Activated B cell treated with CpG ODN at 0.5 μM for 24 hours (primary cell): Measurements from ENCODE around the gene AP4B1. TPM values are rescaled to one million over a fixed set of nuclear protein-coding genes. Genes with fewer than 3 reads are reported as not detected.

ENCODE experiments used
- ATAC-seq: fragments of 200-7000 bp; cut with Tn5 transposase; one replicate; pipeline ENCODE4 v1.10.0; 2021; ENCODE audit warnings: low read depth, mild to moderate bottlenecking, moderate library complexity
- CTCF ChIA-PET: fragments of 350-600 bp; sonication (Branson Sonifier 250); formaldehyde crosslinking; loops from one replicate; lab custom pipeline; 2021; ENCODE audit warnings: antibody characterized with exemption; lab: Charles Lee
- POLR2A ChIA-PET: fragments of 350-600 bp; sonication (Branson Sonifier 250); formaldehyde crosslinking; loops from one replicate; lab custom pipeline; 2021; ENCODE audit warnings: antibody characterized with exemption; lab: Charles Lee
- DNase-seq: peaks from one replicate; pipeline ENCODE4 v3.0.0; 2022
- H3K27ac Mint-ChIP-seq: one replicate; pipeline ENCODE4 v1.8.0; 2020; ENCODE audit warnings: mixed read lengths
- H3K27me3 Mint-ChIP-seq: one replicate; pipeline ENCODE4 v1.8.0; 2021; ENCODE audit warnings: mixed read lengths
- H3K36me3 Mint-ChIP-seq: one replicate; pipeline ENCODE4 v1.8.0; 2021; ENCODE audit warnings: low read depth, mixed read lengths
- H3K4me1 Mint-ChIP-seq: one replicate; pipeline ENCODE4 v1.8.0; 2021; ENCODE audit warnings: mixed read lengths
- H3K4me3 Mint-ChIP-seq: one replicate; pipeline ENCODE4 v1.8.0; 2020; ENCODE audit warnings: mild to moderate bottlenecking, mixed read lengths
- H3K9me3 Mint-ChIP-seq: one replicate; pipeline ENCODE4 v1.8.0; 2020; ENCODE audit warnings: mixed read lengths
- CTCF ChIP-seq: fragments of 200-600 bp; IDR thresholded peaks from one replicate; pipeline ENCODE4 v1.8.0; 2022; ENCODE audit warnings: antibody characterized with exemption, mild to moderate bottlenecking
- intact Hi-C: fragments of 100-400 bp; cut with micrococcal nuclease; formaldehyde crosslinking; loops from one replicate; pipeline ENCODE4 v1.15.1; 2024
- total RNA-seq: library from RNA; stranded (reverse); gene quantifications from 2 replicates; pipeline ENCODE4 v1.2.3, GENCODE V29; 2022

The AP4B1 gene
- total RNA-seq, 1 donor from 2014 or later, result 69.9 TPM

- Mint-ChIP-seq H3K4me1 (no peaks in the 10 kb centered on the region), H3K27ac (no peak overlapping the region), H3K27me3 (no peaks in the 10 kb centered on the region), H3K36me3 (peaks cover 31% of the 10 kb centered on the region), H3K4me3 (no peak overlapping the region), H3K9me3 (no peaks in the 10 kb centered on the region)
- ChIA-PET POLR2A (interaction anchor here (0.7 kb wide), 1 partner anchor 1167 kb away, joined by 7 read pairs; no protein-coding TSS in a partner anchor), CTCF (no interaction called here)
- no peak for TF ChIP-seq CTCF
- DNase-seq (no peak), ATAC-seq (no peak)
- intact Hi-C loops, result no loop called here
Measured at GRCh38 chr1:113891631-113892220, 12.9 kb downstream of the AP4B1 start.

GRCh38 chr1:113890816-113891215 lies 13.8 kb downstream of the AP4B1 start:
- ChIA-PET CTCF (no interaction called here), POLR2A (no interaction called here)
- intact Hi-C loops, result no loop called here
- H3K9me3 Mint-ChIP-seq, result no peaks in the 10 kb centered on the region
- H3K4me1 Mint-ChIP-seq, result no peaks in the 10 kb centered on the region
- no peak for TF ChIP-seq CTCF
- DNase-seq (no peak), ATAC-seq (no peak)
- H3K36me3 Mint-ChIP-seq, result peaks cover 22% of the 10 kb centered on the region
- no peak overlapping the region for H3K4me3 Mint-ChIP-seq
- H3K27me3 Mint-ChIP-seq, result no peaks in the 10 kb centered on the region
- H3K27ac Mint-ChIP-seq, result no peak overlapping the region

- intact Hi-C loops, result no loop called here
- DNase-seq (no peak), ATAC-seq (no peak)
- Mint-ChIP-seq H3K9me3 (no peaks in the 10 kb centered on the region), H3K4me1 (peaks cover 5% of the 10 kb centered on the region), H3K27ac (no peak within 1 kb of the TSS), H3K36me3 (peaks cover 1% of the 10 kb centered on the region), H3K27me3 (no peaks in the 10 kb centered on the region), H3K4me3 (no peak within 1 kb of the TSS)
- ChIA-PET CTCF (no interaction called here), POLR2A (no interaction called here)
- no peak for TF ChIP-seq CTCF
Measured at GRCh38 chr1:113887402-113888175, 17.0 kb downstream of the AP4B1 start, which contains the start of gene BCL2L15. Gene BCL2L15 (minus strand): TSS chr1:113887581. CDS start chr1:113887375, 206 bp downstream.

- intact Hi-C loops, result no loop called here
- H3K4me3 Mint-ChIP-seq, result no peak overlapping the region
- ChIA-PET CTCF (no interaction called here), POLR2A (interaction anchor here (0.7 to 1.2 kb wide), 2 partner anchors 11 to 90 kb away, joined by 3 to 5 read pairs; no protein-coding TSS in a partner anchor)
- no peak for TF ChIP-seq CTCF
- H3K27ac Mint-ChIP-seq, result no peak overlapping the region
- no peaks in the 10 kb centered on the region for H3K27me3 Mint-ChIP-seq
- DNase-seq (no peak), ATAC-seq (no peak)
- no peaks in the 10 kb centered on the region for H3K9me3 Mint-ChIP-seq
- peaks cover 5% of the 10 kb centered on the region for H3K4me1 Mint-ChIP-seq
- H3K36me3 Mint-ChIP-seq, result peaks cover 1% of the 10 kb centered on the region
Measured at GRCh38 chr1:113886417-113887401, 17.9 kb downstream of the AP4B1 start.
